ENCODE measurements around the gene RAB30.
"Not testable (repeated sequence)": the region's sequence is repeated elsewhere in the genome, so short reads cannot be mapped to it uniquely, and the experiment has no call there.

The RAB30 gene

DNA sequence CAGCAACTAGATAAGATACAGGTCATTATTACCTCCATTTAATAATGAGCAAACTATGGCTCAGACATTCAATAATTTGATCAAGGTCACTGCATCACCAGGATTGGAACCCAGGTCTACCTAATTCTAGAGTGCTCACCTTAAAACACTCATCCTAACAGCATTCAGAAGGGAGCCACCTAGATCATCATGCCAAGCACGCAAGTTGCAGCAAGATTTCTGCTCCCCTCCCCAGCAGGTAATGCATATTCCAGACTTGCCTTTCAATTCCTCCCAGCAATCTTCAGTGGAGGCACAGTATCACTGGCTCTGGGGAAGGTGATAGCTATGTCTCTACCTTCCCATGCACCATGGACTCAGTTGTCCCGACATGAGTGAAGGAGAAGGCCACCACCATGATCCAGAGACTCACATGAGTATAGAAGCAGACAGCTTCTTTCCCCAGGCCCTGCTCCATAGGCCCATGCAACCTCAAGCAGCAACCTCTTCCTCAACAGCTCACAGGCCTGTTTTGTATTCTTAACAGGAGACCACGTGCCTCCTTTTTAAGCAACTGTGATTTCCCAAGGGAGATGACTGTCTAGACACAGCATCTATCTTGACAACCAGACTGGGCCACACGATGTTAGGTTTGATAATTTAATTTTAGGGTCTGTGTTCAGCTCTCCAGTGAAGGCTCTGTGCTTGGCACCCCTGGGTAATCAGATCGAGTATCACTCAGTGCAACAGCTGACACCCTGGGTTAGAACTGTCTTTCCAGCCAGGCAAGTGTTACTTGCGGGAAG, 36.4 kb downstream of the RAB30 start:
- peak; percentile 7 for DNase-seq

- DNase-seq, result no peak
Observed at GRCh38 chr11:83034673-83035014, 37.1 kb downstream of the RAB30 start.

DNA sequence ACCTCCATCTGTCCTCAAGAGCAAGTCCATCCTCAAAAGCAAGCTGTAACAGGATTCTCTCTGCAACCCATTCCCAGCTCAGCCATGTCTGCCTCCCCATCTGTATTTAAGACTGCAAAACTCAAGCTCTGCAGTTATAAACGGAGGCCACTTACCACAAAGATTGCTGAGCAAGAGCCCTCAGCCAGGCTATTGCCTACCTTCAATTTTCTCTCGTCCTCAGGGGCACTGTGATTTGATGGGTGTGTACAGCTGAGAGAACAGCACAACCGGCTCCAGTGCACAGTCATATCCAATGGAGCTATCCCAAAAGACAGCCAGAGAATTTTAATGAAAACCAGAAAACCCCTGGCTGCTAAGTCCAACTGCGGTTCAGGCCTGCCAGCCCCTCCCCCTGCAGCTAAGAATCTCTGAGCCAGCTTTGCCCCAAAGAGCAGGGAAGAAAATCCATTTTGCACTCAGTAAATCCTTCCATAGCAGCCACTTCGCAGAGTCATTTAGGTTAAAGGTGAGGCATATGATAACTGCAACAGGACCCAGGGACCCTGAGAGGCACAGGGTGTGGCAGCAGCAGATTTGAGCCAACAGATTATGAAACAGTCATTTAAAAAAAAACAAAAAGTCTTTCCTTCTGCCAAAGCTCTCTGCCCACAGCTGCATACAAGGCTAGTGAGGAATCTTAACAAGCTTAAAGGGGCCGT, 37.6 kb downstream of the RAB30 start:
- peak; percentile 38 for DNase-seq

DNA sequence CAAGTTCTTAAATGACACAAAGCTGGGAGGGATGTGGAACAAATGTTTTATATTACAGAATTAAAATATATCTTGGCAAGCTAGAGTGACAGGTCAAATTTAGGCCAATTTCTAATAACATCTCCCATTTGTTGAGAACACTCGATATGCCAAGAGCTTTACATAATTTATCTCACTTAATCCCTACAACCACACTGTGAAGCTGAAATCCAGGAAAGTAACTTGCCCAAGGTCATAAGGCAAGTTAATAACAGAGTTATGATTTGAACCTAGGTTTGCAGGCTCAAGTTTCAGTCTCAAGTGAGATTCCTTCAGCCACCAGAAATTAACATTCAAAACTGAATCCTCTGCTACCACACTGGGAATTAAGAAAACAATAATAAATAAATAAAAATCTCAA, 38.3 kb downstream of the RAB30 start:
- DNase-seq, result no peak

GRCh38 chr11:83031127-83031526, 40.6 kb downstream of the RAB30 start:
- DNase-seq, result no peak

GRCh38 chr11:83027794-83028193, 43.9 kb downstream of the RAB30 start:
- no peak for DNase-seq

GRCh38 chr11:83027289-83027688, 44.4 kb downstream of the RAB30 start:
- DNase-seq, result no peak

- DNase-seq, result no peak
Observed at GRCh38 chr11:83026229-83026628, 45.5 kb downstream of the RAB30 start.

DNA sequence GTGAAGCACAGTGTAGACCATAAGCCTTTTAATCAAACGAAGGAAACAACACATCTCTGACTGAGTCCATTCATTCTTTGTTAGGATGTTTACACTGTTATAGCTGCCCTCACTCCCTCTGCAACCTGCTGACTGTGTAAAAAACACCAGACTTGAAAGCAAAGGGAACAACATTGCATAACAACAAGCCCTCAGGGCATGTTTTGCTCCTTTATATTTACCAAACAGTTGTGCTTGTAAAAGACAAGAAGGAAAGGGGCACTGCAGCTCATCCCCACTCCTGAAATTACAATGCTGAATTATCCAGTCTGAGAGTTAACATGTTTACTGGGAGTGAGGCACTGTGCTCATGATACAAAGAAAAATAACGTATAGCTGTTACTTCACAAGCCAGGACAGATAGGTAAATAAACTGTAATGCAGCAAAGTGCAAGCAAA, 46.4 kb downstream of the RAB30 start:
- no peak for DNase-seq

GRCh38 chr11:83024270-83024854, 47.3 kb downstream of the RAB30 start:
- DNase-seq, result no peak

DNA sequence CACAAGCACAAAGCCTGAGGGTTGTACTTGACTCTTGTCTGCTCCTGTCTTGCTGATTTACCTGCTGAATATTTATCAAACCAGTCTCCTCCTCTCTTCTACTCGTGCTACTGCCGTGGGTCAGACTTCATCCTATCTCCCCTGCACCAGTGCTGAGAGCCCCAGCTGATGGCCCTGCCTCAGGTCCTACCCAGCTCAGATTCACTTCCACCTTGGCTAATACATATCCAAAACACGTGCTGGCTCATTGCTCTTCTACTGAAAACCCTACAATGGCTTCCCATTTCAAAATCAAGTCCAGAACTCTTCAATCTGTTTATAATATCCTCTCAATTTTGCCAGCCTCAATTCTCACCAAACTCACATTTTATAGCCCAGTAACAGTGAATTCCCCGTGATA, 48.3 kb downstream of the RAB30 start:
- no peak for DNase-seq

GRCh38 chr11:83021780-83022125, 49.9 kb downstream of the RAB30 start:
- DNase-seq, result no peak

DNA sequence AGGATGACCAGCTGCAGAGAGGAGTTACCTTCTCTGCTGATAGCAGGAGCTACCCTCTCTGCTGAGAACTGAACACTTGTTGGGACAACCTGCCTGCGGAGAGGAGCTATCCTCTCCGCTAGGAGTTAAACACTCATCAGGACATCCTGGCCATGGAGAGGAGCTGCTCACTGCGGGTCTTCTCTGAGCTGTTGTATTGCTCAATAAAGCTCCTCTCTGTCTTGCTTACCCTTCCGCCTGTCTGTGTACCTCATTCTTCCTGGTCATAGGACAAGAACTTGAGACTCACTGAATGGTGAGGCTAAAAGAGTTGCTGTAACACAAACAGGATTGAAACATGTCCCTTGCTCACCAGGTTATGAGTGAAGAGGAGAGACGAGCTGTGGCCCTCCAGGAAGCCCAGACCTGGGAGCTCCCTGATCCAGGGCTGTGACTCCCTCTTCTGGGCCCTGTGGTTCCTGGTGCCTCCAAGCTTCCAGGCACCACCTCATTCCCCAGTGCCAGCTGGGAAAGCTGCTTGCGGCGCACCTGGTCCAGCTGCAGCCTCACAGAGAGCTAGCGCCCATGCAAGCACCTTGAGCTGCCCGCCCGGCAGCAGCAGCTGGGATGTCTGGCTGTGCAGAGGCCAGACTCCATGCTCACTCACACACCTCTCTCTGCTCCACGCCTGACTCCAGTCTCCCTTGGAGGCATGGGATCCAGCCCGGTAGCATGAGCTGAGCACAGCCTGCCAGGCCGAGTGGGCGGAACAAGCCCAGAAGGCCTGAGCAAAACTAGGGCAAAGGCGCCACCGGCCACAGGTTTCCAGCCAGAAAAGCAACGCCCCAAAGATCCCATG, 50.5 kb downstream of the RAB30 start:
- no peak for DNase-seq

DNA sequence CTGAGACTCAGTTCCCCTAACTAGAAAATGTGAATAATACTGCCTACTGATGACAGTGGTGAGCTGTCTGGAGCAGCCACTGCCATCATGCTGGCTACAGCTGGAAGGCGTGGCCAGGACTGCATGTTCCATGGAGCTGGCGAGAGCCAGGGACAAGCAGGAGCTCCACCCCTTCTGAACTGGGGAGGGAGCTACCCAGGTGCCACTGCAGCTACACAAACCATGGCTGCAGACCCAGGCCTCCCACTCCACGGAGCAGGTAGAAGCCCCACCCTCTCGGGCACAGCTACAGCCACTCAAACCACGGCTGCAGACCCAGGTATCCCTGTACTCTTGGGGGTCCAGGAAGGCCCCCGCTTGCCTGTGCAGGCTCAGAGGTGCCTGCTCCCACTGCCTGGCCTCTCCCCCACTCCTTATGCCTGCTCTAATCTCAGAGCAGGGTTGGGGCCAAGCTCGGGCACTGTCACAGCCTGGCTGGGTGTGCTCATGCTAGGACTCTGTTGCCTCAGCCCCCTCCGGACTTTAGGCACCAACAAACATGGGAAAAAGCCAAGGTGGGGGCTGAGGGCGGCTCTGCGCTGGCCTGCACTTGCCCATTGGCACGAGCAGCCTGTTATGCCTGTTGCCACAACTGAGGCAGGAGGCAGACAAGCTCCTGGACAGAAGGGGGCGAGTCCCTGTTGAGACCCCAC, 51.7 kb downstream of the RAB30 start:
- no peak for DNase-seq

- DNase-seq, result no peak
Observed at GRCh38 chr11:83014951-83015350, 56.7 kb downstream of the RAB30 start.

- DNase-seq, result no peak
Observed at GRCh38 chr11:83012168-83013067, 59.3 kb downstream of the RAB30 start.

DNA sequence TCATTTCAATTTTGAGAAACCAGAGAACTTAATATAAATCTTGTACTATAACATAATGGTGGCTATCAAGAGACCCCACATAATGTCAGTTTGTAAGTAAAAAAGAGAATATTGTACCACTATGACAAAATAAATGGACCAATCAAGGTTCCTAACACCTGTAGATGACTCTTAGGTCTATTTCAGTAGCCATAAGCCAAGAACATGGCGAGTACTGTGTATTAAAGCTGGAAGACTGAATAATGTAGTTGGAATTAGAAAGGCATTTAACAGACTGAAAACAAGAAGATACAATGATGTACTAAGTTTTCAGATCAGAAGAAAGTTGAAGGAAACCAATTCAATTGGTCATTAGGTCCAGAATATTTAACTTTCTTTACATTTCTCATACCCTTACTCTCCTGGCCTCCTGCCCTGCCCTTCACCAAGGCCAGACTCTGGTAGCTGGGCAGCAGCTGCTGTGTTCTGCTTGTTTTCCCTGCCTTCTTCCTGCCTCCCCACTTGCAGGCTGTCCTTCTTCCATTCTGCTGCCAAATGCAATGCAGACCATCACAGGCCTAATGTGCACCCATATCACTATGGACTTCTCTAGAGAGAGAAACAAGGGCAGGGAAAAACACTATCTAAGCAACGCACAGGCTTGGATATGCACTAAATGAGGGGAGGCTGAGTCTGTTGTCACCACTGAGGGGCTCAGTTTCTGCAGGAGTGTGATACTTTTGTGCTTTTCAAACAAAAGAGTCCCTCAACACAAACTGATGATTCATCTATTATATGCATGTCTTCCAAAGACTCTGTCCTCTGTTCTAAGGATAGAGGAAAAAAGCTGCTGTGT, 60.1 kb downstream of the RAB30 start:
- no peak for DNase-seq

DNA sequence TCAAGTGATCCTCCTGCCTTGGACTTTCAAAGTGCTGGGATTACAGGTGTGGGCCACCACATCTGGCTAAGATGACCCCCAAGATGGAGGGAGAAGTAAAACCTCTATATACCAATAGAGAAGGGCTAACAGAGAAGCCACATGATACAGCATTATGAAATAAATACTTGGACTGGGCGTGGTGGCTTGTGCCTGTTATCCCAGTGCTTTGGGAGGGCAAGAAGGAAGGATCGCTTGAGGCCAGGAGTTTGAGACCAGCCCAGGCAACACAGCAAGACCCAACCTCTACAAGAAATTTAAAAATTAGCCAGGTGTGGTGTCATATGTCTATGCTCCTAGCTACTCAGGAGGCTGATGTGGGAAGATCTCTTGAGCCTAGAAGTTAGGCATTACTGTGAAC, 61.7 kb downstream of the RAB30 start:
- DNase-seq, result no peak

DNA sequence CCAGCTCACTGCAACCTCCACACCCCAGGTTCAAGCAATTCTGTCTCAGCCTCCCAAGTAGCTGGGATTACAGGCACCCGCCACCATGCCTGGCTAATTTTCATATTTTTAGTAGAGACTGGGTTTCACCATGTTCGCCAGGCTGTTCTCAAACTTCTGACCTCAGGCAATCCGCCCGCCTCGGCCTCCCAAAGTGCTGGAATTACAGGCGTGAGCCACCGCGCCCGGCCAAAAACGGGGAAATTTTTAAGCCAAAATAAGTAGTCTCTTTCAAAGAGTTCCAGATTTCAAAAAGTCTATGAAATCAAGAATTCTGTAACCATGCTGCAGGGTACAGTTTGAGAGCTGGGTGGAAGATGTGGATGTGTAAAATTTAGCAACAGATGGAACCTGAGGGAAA, 62.6 kb downstream of the RAB30 start:
- not testable (repeated sequence) for DNase-seq

GRCh38 chr11:83008581-83008923, 63.1 kb downstream of the RAB30 start:
- DNase-seq, result no peak

All from retina (tissue), 1 donor.